Hippocampal formation (tissue), 2 donors: ENCODE results near the gene OSBPL7.

ENCODE experiments used
- DNase-seq, 2 donors: peaks; one replicate each; lab custom pipeline; 2025; lab: John Stamatoyannopoulos, UW

The OSBPL7 gene, protein sequence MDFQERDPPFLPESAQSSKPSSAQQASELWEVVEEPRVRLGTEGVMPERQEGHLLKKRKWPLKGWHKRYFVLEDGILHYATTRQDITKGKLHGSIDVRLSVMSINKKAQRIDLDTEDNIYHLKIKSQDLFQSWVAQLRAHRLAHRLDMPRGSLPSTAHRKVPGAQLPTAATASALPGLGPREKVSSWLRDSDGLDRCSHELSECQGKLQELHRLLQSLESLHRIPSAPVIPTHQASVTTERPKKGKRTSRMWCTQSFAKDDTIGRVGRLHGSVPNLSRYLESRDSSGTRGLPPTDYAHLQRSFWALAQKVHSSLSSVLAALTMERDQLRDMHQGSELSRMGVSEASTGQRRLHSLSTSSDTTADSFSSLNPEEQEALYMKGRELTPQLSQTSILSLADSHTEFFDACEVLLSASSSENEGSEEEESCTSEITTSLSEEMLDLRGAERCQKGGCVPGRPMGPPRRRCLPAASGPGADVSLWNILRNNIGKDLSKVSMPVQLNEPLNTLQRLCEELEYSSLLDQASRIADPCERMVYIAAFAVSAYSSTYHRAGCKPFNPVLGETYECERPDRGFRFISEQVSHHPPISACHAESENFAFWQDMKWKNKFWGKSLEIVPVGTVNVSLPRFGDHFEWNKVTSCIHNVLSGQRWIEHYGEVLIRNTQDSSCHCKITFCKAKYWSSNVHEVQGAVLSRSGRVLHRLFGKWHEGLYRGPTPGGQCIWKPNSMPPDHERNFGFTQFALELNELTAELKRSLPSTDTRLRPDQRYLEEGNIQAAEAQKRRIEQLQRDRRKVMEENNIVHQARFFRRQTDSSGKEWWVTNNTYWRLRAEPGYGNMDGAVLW

DNA sequence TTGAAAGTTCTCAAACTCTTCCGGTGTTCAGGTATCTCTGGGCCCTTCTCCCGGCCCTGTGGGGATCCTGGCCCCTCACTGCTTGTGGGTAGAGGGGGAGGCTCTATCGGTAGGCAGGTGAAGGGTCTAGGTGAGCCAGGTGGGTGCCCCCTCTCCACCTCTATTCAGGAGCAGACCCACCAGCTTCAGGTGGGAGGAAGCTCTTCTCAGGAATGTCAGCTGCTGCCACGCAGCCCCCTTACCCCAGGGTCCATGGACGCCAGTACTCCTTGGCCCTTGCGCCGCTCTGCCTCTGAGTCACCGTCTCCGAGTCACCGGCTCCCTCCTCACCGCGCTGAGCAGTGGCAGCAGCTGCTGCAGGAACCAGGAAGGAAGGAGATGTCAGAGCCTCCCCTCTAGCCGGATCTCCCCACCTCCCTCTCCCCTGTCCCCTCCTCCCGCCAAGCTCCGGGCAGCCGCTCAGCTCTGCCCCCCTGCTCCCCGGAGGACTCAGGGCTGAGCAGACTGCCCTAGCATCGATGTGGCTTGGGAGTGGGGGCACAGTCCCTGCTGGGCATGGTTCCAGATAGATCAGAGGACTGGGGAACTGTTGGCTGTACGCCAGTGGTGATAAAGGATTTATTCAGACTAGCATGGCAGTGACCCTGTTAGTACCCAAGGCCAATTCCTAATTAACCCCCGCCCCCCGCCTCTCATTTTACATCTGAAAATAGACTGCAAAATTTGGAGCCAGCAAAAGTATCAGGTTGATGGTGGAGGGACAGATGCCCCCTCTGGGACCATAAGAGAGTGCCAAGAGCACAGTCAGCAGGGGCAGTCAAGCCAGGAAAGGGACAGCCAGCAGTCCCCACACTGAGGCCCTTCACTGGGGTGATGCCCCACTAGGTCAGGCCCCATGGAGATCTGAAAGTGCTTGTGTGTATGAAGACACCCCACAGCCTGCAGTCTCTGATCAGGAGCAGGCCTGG is at the start of gene OSBPL7:
OSBPL7 (minus strand) TSS at position 371 of the 968 bp plus-strand sequence. CDS start 1,516 bp downstream, outside the sequence.
- peak; percentile 69 to 75 for DNase-seq

- DNase-seq, result no peak
Measured at GRCh38 chr17:47871048-47871447, 49.5 kb upstream of the OSBPL7 start.

GRCh38 chr17:47870056-47870455 is 48.5 kb upstream of the OSBPL7 start:
- no peak for DNase-seq

DNA sequence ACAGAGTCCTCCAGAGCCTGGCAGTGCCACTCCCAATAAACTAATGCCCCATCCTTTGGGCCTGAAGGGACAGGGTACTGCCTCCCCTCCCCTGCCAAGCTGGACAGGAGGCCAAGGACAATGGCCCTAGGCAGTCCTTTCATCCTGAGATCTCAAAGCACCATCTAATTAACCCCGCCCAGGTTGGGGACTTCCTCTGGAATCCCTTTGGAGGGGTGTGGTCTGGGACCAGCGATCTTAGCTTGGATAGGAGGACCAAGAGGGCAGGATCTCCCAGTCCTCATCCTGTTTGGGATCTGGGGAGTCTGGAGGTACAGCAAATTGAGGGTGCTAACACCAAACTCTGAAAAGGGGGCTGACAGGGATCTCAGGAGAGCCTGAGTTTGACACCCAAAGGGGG is 47.5 kb upstream of the OSBPL7 start:
- DNase-seq, result no peak

DNA sequence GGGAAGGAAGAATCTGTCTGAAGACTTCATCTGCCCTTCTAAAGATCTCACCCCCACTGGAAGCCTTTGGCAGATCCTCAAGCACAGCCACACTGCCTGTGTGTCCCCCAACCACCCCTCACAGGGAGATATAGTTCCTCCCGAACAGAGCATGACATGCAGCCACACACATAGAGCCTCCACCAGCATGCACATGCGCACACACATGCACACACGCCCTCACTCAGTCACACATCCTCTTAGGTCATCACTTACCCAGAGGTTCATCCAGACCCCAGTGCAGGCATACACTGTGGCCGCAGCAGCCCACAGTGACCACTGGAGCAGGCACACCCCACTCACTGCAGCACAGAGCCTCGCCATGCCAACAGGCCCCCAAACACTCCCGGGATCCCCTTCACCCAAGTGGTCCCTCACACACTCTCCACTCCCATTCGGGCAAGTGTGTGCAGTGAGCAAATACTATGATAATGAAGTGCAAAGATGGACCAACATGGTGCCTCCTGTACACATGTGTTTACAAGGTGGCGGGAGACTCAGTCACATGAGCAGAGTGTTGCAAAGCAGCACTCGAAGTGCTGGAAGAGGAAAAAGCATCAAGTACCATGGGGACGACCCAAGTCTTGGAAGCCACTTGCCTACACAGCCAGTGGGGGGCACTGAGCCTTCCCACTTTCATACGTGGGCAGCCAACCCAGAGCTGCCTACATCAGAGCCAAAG is 46.4 kb upstream of the OSBPL7 start:
- no peak for DNase-seq

DNA sequence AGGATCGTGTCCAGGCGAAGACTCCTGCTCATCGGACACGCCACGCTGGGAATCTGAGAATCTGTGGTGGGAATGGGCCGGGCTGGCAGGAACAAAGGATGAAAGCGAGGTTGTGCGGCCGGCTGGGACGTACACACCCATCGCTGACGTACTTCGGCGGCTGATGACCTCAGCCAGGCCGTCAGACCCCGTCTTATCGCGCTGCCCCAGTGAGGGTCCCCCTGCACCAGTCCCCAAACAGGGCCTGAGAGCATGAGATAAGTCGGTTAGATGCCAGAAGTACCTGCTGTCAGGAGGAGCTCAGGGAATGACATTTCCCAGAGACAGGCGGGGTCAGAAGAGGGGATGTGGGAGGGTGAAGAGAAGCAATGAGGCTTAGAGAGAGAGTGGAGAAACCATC is 45.3 kb upstream of the OSBPL7 start:
- DNase-seq, result no peak

GRCh38 chr17:47864791-47865216 is 43.2 kb upstream of the OSBPL7 start:
- no peak for DNase-seq

DNA sequence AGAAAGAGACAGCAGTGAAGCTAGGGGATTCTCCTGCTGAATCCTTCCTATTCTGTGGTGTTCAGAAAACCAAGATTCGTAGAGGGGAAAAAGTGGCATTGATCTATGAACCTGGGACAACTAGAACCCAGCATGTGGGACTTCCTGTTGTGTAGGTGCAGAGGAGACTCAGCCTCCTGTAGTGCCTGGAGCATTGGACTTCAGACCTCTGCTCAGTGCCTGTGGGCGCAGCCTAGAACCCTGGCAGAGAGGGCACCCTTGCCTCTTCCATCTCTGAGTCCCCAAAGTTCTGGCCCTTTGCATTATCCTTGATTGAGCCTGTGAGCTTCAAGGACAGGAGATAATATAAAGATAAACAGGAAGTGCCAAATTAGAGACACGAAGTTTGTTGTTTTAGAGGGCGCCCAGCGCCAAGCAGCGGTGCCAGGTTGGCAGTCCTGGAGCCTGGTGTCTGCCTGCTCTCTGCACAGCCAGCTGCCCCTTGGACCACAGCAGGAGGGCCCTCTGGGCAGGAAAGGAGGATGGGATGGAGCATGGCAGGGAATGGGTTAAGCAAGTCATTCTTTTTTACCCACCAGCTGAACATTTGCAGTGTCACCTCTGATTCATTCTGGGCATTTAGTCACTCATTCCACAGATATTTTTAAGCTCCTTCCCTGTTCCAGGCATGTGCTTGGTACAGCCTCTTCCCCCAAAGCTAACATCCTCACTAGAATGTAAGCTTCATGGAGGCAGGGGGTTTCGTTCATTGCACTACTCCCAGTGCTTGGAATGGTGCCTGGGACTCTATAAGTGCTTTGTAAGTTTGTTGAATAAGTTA is 41.2 kb upstream of the OSBPL7 start:
- no peak for DNase-seq

- DNase-seq, result no peak
Measured at GRCh38 chr17:47860386-47860785, 38.8 kb upstream of the OSBPL7 start.

DNA sequence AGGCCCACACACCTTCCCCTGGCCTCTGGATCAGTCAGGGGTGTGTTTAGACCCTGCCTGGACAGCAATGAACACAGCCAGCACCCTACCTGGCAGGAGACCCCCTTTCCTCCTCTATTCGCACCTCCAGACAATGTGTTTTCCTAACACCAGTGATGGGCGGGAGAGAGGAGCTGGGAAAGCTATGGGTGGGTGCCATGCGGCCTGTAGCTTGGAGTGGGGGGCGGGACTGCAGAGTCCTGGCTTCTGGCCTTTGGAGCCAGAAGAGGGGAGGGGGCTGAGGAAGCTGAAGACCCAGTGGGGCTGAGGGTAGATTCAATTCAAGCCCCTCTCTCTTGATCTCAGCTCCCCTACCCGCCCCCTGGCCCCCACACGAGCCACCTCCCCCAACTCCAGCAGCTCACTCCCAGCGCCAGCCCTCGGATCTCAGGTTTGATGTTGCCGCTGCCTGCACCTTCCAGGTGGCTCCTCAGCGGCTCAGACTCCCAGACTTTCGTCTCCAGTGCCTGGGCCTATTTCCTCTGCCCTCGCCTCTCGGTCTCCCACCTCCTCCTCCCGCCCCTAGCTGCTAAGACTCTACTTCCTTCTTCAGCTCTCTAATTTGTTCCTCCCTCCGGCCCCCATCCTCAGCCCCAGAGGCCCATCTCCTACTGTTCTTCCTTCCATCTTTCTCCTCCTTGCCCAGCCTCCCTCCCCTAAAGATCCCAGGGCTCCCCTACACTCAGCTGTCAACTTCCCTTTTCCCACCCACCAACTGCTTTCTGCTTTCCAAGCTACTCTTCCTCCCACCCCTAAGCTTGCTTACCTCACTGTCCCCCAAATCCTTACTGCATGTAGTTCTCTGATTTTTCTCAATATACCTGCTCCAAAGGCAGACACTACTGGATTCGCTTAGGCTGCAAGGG is 36.2 kb upstream of the OSBPL7 start:
- no peak for DNase-seq

- DNase-seq, result no peak
Measured at GRCh38 chr17:47856830-47857229, 35.2 kb upstream of the OSBPL7 start.

DNA sequence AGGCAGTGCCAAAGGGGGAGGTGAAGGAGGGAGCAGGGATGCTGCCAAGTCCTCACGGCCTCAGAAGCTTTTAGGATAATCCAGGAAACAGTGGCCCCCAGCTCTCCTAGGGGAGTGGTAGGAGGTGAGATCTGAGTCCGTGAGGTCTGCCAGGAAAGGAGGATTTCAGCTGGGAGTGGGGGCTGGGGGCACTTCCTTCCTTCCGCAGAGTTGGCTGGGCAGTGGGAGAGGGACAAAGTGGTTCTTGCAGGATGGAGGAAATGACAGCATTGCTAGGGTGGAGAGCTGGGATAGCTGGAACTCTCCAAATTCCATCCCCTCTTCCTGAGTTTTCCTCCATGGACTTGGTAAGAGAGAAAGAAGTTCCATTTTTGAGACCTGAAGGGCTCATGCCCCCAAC is 34.1 kb upstream of the OSBPL7 start:
- no peak for DNase-seq

DNA sequence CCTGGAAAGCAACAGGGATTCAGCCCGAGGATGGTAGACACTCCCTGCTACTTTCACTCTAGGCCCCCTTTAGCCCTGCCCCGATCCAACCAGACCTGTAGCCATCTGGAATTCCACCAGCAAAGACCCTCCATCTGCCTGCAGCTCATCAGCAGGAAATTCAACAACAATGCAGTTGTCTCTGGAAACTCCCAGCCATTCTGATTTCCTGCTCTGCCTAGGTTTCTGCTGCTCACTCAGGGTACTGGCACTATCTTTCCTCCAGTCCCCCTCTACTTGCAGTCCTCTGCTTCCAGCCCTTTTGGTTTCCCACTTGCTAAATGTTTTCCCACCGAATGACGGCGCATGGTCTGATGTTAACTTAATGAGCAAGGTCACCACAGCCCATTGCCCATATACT is 32.0 kb upstream of the OSBPL7 start:
- no peak for DNase-seq

DNA sequence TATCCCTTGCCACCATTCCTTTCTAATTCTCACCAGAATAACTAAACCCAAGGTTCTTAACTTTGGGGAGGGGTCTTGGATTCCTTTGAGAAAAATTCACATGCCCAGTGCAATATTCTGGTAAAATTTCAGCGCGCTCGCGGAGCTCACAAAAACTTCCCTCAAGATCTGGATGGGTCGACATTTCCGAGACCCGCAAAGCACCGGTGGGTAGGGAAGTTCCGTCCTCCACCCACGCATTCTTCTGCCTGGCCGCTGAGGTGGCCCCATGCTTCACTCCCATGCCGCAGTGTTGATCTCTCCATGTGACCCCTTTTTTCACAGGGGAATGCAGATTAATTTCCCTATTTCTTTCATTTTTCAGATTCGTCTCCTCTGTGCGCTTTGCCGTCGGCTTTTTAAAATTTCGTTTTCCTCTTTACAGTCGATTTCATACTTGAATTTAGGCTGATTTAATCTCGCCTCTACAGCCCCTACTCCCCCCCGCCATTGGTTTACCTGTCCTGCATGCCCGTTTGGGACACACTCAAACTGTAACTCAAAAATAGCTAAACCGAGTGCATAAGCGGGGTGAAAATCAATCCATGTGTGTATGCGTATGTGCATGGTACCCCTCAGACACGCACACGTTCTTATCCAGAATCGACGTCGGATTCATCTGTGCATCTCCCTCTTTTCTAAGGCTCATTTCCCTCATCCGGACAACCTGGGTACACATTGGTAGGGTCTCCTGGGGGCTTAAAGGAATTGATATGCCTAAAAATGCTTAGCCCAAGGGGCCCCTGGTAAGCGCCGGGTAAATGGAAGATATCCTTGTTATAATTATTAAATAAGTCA is 30.7 kb upstream of the OSBPL7 start:
- no peak for DNase-seq

DNA sequence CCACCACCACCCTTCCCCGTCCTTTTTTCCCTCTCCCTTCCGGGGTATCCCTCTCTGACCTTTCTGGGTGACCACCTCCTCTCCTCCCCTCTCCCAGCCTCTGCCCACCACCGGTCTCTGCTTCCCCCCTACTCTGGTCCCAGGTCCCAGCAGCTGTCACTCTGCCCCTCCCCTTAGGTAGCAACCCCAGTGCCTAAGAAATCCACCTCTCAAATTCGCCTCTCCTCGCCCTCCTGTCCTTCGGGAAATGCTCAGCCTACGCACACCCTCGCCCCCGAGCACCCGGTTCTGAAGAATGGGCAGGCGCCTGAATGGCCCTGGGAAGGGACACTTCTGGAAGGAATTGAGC is 30.1 kb upstream of the OSBPL7 start:
- DNase-seq, result no peak

GRCh38 chr17:47850692-47851573 is 29.3 kb upstream of the OSBPL7 start, which contains the start of gene SP6:
SP6 (minus strand) TSS chr17:47851163; CDS start chr17:47848429, 2,734 bp downstream.
- no peak for DNase-seq

- DNase-seq, result no peak
Measured at GRCh38 chr17:47850373-47850691, 28.7 kb upstream of the OSBPL7 start.

DNA sequence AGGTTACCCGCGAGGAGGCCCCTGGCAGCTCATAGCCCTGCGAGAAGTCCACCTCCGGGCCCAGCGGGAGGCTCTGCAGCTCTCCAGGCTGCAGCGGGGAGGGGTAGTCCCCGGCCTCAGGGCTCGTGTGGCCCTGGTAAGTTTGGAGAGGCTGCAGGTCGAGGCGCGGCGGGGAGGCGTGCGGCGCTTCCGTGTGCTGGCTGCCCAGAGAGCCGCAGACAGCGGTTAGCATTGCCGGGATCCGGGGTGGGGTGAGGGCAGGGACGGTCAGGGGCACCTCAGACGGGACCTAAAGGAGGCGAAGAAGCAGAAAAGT is 26.6 kb upstream of the OSBPL7 start:
- no peak for DNase-seq
